HG02642 (cell line): Measurements from ENCODE around the gene AGMO.

ENCODE experiments used
- ATAC-seq: cut with Tn5 transposase; IDR thresholded peaks from one replicate; pipeline ENCODE4 v1.9.1; 2021; ENCODE audit warnings: mild to moderate bottlenecking; ENCODE audit not compliant: unreplicated experiment, poor library complexity

AGMO gene

GRCh38 chr7:15504351-15504750 is 57.5 kb downstream of the AGMO start:
- no peak for ATAC-seq

DNA sequence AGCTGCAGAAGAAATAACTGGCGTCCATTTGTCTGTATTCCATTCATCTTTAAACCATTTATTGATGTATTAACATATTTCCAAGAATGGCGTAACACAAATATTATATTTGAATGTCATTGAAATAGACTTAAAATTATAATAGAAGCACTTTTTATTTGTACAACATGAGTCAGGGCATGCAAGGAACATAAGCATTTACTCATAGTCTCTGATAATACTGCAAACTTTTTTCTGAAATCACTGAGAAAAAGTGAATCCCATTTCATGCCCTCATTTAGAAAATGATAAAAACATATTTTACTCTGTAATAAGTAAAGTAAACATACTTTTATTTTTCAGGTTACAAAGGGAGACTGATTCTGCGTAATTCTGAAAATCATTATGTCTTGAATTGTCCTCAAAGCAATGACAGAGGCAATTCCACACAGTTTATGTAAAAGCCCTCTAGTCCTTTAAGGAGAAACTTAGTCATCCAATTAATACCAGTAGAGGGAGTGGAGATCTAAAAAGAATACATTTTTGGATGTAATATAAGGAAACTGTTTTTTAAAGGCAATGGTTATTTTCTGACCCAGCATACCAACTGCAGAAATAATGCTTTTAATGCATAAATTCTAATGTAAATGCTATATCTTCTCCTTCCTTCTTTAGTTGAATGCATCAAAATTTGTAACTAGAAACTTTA is 58.1 kb downstream of the AGMO start:
- no peak for ATAC-seq

DNA sequence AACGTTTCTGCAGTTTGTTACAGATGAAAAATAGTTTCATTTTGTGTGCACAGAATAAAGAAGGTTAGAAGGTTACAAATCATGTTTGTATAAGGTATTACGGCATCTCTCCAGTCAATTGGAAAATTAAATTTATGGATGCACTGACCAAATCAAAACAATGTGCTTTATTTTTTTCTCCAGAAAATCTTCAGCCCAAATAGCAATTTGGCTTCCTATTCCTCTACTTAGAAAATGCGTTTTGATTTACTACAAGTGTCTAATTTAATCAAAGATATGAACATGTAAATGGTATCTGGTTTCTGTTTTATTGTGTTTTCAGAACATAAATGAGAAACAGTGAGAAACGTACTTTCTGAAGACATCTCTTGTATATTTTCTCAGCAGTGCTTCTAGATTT is 63.4 kb downstream of the AGMO start:
- ATAC-seq, result no peak

DNA sequence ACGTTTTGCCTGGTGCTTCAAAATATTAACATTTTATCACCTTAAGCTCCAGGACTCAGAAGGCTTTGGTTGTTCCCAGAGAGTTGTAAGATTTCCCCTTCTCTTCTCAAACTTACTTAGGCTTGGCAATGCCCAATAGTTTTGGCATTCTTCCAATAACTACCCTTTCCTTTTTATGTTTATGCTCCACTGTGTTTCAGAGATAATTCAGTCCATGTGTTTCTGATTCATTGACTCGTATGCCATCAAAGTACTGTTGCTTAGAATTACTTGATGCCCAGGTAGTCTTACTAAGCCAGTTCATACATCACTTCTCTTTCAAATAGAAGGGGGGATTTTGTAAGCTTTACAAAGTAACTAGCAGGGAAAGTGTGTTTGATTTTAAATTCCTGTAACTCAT is 66.6 kb downstream of the AGMO start:
- no peak for ATAC-seq

DNA sequence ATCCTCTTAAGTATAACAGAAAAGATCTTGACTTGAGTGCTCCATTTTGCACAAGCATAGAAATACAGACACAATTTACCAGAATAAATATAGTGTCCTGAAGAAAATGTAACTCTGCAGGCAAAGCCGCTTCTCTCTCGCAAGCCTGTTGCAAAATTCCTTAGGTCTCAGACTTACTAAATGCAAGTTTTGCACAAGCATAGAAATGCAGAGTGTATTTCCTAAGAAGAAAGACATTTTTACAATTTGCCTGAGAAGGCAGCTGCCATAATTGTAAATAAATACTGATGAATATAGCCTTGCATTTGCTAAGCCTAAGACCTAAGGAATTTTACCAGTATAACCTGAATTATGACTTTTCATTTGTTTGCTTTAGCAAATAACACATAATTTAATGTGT is 67.1 kb downstream of the AGMO start:
- ATAC-seq, result no peak

- ATAC-seq, result no peak
Observed at GRCh38 chr7:15491361-15491760, 70.5 kb downstream of the AGMO start.

- no peak for ATAC-seq
Observed at GRCh38 chr7:15490291-15490690, 71.5 kb downstream of the AGMO start.

DNA sequence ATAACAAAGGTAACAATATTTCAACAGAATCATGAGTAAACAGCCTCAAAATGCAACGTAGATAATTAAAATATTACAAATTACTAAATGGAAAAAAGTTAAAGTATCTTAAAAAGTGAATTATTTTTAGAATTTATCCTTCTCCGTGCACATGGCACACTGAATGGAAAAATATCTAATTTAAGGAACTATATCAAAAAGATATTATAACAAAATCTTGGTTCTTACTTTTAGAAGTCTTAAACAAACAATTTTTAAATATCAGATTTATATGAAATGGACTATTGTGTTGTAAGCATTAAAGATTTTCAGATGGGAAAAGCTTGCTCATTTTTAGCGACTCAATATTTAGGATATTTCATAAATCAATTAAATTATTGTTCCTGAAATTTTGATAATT is 72.0 kb downstream of the AGMO start:
- ATAC-seq, result no peak

DNA sequence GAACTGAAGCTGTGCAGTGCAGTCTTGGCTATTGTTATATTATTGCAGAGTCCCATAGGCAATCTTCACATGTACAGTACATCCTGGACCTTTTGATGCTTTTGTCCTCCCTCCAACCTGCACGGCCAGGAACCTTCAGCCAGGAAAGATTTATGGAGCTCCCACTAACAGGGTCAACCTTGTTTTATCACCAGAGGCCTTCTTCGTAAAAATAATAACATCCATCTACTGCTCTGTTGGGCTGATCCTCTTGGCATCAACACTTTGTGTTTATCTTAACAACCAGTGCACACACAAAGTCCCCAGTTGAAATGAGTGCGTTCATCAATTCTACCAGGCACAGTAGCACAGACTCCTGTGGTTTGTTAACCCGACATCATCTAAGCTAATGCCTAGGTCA is 72.4 kb downstream of the AGMO start:
- no peak for ATAC-seq

GRCh38 chr7:15488401-15488800 is 73.4 kb downstream of the AGMO start:
- ATAC-seq, result no peak

DNA sequence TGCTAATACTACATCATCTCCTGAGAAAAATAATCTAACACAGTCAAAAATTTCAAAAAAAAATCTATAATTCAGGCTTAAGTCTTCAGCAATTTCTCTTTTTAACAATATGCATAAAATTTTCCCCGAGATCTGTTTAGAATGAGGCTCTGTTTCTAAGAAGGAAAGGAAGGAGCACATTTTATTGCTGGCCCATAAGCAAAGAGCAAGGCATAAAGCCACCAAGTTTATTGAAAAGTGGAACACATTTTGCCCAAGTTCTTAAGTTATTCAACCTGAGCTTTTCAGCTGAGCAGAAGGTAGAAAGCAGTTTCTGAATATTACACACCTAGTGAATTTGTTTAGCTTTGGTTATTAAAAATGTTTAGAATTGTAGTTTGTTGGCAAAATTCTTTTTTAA is 73.9 kb downstream of the AGMO start:
- no peak for ATAC-seq

DNA sequence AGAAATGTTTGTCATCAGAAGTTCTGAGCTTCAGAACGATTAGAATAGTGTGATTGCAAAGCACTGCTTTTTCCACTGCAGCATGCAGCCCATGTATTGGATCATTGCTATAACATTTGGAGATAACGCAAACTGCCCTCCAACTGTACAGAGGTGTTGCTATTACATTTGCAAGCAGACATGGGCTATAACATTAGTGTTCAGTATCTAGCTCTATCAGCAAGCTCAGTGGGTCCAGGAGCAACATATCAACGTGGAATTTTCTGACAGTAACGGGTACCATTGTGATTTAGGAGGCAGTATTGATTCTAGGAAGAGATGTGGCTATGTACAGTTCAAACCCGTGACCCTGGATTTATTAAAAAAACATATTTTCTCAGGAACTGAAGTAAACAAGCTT is 75.8 kb downstream of the AGMO start:
- no peak for ATAC-seq

- no peak for ATAC-seq
Observed at GRCh38 chr7:15485431-15485830, 76.4 kb downstream of the AGMO start.

DNA sequence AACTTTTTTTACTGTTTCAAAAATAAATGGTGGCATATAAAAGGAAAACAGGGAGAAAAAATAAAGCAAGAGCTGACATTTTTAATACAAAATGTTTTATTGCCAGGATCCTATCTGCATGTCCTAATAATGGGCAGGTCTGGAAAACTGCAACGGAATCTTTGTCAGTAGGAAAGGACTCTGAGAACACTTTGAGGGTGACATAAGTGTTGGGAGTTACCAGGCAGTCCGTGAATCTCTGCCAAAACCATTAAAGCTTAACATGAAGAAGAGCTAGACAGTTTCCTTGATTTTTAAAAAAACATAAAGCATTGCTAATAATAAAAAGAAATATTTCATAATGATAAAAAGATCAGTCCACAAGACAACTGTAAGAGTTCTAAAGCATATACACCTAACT is 80.7 kb downstream of the AGMO start:
- ATAC-seq, result no peak

GRCh38 chr7:15478401-15478800 is 83.4 kb downstream of the AGMO start:
- ATAC-seq, result no peak

GRCh38 chr7:15476531-15476918 is 85.3 kb downstream of the AGMO start:
- no peak for ATAC-seq

GRCh38 chr7:15475808-15476530 is 85.8 kb downstream of the AGMO start:
- no peak for ATAC-seq

GRCh38 chr7:15471669-15471950 is 90.2 kb downstream of the AGMO start:
- ATAC-seq, result no peak

DNA sequence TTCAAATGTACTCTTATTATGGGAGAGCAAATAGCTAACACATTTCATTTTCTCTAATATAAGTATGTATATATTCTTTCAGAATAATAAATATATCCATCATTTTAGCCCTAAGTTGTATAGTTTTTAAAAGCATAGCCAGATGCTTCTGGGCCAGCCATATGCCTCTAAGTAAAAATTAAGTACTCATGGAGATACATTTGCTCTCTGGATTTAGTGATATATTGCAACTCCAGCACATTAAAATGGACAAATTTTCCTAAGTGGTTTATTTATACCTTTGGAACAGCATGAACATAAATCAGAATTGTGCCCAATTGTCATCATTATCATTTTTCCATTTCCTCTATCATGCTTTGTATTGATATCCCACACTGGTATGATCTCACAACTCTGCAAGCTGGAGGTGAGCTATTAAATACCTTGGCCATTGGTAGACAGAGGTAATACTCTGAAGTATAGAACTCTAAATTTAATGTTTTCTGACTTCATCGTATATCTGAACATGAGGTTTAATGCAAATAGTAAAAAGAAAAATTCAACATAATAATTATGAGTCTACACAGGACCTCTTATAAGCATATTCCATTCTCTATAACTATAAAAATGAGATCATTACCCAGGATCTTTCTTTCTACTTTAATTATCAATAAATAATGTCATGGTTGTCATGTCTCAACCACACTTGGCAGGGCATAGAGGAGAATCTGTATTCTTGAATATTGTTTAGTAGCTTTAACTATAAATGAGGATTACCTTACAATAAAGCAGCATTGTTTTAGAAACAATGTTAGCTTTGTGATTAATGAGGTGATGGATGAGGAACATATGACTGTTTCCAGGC is 90.8 kb downstream of the AGMO start:
- no peak for ATAC-seq

DNA sequence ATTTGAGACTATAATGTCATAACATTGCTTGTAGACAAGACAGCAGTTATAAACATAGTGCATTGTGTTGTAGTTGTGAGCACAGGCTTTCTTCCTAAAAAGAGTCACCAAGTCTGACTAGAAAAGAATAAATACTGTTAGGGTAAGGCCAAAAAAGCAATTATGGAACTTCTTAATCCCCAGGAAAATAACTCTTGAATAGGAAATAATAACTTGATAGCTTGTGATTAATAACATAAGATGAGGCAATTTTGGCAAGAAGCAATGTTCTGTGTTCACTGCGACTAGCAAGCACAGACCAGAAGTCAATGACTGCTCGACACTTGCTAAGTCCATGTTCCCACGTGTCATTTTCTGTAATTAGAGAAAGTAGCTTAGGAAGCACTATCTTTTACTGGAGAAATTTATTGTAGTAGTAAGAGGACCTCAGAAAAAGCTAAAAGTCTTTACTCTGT is 97.1 kb downstream of the AGMO start:
- no peak for ATAC-seq
